Stimulated activated CD4-positive, alpha-beta T cell treated with anti-CD3 and anti-CD28 coated beads, Interleukin-2, amount 100 ng/mL, for 48 hours (primary cell): Measurements from ENCODE around the gene GGA1.
"Not testable (repeated sequence)": the region's sequence is repeated elsewhere in the genome, so short reads cannot be mapped to it uniquely, and the experiment has no call there.

ENCODE experiments used
- DNase-seq, 2 donors: peaks; one replicate each; pipeline ENCODE4 v3.0.0-alpha.2; 2020

Gene GGA1

DNA sequence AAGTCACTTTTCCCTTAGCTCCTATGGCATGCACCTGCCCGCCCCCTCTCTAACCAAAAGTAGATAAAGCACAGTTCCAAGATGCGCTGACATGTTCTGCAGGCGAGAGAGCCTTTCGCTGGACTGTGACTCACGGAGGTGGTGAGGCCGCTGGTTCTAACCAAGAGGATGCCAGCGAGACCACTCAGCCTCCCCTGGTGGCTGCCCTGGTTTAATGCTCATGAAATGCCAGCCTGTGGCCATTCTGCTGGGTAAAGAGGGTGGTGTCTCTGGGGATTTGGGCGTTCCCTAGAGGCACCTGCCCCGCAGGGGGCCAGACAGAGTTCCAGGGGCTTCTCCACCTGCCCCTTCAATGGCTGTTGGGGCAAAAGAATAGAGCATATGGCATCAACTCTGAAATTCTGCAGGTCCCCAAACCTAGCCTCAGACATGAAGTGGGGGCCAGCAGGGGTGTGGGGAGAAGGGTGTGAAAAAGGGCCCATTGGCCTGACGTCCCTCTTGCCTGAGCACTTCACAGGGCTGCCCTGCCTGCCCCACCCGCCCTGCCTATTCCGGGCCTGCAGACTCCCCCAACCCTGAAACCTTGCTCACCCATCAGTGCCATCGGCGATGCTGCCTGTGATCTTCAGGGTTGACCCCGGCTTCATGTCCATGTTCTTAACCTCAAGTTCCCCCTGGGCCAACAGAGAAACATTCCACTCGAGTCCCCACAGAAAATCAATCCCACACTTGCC is 37.2 kb upstream of the GGA1 start:
- DNase-seq = no peak

DNA sequence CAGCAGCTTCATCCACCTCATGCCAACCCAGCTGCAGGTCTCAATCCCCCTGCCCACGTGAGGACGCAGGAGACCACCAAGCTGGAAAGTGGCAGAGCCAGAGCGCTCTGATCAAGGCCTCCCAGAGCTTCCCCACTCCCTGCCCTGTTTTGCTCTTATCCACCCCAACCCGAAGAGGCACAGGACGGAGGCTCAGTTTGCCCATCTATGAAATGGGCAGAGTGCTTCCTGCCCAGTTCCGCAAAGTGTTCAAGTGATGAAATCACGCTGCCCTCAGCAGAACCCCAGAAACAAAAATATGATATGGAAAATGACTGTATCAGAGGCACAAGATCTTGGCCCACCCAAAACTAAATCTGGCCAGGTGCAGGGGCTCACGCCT is 36.7 kb upstream of the GGA1 start:
- no peak for DNase-seq

DNA sequence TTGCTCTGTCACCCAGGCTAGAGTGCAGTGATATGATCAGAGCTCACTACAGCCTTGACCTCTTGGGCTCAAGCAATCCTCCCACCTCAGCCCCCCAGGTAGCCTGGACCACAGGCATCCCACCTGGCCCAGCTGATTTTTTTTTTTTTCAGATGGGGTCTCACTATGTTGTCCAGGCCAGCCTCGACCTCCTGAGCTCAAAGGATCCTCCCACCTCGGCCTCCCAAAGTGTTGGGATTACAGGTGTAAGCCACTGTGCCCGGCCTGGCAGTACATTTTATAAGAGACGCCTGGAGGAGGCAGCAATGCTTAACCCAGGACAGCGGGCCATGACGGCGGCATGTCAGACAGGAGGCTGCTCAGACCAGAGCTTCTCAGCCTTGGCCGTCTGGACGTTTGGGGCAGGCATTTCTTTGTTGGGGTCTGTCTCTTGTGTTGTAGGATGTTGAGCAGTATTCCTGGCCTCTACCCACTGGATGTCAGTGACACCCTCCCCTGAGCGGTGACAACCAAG is 33.1 kb upstream of the GGA1 start:
- DNase-seq = no peak

DNA sequence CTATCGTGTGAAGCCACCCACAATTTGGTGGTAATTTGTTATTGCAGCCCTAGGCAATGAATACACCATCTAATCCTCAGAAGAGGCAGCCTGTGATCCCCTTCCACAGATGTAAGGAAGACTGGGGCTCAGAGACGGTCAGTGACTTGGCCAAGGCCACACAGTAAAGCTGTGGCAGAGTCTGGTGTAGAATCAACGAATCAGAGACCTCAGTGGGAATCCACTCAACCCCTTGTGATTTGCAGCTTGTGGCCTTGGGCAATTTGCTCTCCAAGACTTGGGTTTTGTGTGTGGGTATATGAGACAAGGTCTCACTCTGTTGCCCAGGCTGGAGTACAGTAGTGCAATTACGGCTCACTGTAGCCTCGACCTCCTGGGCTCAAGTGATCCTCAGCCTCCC is 30.6 kb upstream of the GGA1 start:
- DNase-seq = no peak

DNA sequence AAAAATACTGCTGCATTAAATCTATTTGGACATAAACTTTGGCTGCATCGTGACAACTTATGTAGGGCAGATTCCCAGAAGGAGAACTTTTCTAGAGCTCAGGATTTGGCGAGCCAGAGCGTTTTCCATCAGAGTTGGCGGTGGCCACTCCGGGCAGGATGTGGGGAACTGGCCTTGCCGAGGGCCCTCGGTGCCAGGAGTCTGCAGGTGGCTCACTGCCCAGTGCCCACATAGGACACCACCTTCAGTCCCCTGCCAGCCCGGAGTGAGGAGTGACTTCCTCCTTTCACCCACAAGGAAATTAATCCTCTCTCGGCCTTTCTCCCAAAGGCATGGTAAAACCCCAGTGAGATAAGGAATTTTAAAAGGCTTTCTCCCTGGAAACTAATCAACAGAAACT is 27.1 kb upstream of the GGA1 start:
- DNase-seq = no peak

DNA sequence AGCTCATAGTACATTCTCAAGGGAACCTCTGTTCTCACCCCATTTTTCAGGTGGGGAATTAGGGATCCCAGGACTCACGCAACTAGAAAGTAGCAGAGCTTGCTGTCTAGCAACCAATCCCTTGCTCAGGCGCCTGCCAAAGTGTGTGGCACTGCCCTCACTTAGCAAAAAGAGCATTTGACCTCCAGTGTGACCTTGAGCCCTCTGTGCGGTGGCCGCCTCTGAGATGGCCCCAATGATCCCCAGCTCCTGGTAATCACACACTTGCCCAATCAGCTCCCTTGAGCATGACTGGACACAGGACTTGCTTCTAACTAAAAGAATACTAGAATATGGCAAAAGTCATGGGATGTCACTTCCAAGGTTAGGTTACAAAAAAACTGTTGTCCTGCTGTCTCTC is 26.1 kb upstream of the GGA1 start:
- no peak for DNase-seq

DNA sequence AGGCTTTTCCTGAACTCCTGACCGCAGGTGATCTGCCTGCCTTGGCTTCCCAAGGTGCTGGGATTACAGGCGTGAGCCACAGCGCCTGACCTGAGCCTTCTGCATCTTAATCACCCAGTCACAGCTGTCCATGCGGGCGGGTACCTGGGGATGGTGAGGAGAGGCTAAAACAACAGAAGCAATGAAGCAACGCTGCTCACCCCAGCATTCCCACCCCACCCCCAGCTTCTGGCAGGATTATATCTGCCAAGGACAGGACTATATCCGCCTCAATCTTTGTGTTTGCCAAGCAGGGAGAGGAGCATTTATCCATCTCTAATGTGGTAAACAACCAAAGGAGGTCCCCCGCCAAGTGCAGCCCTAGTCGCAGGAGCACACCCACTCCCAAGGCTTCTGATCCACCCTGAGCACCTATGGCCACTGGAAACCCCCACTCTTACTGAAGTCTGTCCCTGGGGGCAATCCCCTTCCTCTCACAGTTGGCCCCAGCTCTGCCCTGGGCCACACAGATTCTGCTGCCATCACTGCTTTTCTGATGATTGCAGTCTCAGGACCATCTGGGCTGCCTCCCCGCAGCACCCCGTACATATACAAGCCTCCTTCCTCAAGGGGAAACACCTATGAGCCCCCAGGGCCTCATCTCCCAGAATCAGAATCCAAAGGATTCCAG is 20.0 kb upstream of the GGA1 start:
- DNase-seq = no peak

DNA sequence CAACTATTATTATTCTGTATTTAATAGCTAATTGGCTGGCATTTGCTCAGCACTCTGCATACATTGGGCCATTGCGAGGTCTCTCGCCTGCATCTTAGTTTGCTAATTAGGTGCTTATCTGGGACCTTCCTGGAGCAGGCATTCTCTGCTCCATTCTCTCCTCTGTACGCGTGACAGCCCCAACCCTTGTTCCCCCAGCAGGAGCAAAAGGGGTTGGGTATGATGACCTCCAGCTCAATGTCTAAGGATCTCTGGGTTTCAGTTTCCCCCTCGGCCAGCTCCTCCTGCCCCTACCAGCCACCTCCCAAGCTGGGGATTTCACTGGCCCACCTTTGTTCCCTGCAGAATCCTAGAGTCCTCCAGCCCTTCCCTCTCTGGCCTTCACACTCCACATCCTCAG is 19.0 kb upstream of the GGA1 start:
- no peak for DNase-seq

DNA sequence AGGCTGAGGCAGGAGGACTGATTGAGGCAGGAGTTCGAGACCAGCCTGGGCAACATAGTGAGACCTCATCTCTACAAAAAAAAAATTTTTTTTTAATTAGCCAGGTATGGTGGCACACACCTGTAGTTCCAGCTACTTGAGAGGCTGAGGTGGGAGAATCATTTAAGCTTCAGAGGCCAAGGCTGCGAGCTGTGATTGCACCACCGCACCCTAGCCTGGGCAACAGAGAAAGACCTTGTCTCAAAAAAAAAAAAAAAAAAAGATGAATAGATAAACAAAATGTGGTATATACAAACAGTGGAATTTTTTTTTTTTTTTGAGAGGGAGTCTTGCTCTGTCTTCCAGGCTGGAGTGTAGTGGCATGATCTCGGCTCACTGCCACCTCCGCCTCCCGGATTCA is 17.6 kb upstream of the GGA1 start:
- DNase-seq = not testable (repeated sequence)

DNA sequence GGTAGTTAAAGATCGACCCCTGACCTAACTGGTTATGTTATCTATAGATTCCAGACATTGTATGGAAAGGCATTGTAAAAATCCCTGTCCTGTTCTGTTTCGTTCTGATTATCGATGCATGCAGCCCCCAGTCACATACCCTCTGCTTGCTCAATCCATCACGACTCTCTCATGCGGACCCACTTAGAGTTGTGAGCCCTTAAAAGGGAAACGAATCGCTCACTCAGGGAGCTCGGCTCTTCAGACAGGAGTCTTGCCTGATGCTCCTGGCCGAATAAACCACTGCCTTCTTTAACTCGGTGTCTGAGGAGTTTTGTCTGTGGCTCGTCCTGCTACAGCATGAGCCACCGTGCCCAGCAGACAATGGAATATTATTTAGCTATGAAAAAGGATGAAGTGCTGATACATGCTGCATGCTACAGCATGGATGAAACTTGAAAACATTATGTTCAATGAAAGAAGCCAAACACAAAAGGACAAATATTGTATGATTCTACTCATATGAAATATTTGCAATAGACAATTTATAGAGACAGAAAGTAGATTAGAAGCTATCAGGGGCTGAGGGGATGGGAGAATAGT is 16.7 kb upstream of the GGA1 start:
- no peak for DNase-seq

DNA sequence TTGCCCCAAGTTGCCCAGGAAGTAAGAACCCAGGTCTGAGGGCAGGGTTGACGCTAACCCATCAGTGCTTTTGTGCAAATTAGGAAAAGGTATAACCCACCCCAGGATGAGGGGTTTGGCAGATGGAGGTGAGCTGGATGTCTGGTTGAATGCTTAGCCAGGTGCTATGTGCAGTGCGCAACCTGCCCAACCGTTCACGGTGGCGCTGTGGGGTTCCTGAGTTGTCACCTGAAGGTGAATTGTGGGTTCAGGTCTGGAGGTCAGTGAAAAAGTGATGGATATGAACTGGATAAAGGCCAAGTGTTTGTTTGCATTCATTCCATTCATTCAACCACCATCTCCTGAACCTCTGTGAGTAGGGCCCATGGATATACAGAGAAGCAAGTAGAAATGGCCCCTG is 14.4 kb upstream of the GGA1 start:
- DNase-seq = no peak

DNA sequence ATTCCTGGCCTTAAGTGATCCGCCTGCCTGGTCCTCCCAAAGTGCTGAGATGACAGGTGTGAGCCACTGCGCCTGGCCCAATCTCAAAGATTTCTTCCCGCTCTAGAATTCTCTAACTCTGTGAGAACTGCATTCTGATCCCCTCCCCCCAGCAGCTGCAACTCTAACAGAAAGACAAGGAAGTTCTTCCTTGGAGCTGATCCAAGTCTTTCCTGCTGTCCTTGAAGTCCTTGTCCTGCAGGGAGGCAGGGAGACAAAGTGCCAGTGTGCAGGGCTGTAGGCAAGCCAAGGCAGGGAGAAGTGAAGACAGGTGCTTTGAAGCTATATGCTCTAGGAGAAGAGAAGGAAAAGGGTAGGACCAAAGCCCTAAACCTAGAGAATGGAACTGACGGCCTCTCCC is 9.5 kb upstream of the GGA1 start:
- DNase-seq = no peak

DNA sequence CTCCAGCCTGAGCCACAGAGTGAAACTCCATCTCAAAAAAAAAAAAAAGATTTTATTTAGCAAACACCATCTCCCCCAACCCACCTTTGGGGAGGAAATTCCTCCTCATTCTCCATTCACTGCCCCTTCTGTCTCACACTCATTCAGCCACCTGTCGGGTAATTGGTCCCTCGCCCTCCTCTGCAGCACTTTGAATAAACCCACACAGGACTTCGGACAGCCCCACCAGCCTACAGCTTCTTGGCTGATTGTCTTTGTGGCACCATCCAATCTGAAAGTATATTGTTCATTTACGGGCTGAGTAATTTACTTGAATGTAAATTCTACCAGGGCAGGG is 7.5 kb upstream of the GGA1 start:
- DNase-seq = no peak

DNA sequence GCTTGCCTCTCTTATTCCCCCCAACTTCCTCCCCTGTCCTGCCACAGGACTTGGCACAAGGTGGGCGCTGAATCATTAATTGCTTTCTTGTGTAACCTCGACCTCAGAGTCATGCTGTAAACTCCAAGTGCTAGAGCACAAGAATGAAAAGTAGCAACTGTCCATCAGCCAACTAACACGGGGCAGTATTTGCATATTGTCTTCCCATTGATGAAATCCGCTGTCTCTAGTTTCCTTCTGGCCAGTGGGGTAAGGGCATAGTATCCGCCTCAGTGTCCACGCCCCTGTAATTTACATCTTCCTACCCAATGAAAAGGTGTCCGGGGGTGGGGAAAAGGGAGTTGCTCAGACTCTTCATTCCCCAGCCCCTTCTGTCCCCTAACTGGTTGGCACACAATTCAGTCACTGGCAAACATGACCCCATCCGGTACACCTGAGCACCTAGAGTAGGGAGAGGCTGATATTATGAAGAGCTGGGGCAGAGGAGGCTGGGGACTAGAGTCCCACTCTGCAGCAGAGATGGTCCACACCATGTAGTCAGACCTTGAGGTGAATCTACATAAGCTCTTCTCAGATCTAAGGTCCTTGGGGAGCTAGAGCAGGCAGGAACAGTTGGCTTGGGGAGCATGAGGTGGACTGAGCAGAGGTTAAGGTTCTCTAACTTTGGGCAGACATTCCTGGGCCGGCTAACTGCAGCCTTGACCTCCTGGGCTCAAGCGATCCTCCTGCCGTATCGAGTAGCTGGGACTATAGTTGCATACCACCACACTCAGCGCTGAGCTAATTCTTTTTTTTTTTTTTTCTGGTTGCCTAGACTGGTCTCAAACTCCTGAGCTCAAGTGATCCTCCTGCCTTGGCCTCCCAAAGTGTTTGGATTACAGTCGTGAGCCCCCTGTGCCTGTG is 6.8 kb upstream of the GGA1 start:
- no peak for DNase-seq

DNA sequence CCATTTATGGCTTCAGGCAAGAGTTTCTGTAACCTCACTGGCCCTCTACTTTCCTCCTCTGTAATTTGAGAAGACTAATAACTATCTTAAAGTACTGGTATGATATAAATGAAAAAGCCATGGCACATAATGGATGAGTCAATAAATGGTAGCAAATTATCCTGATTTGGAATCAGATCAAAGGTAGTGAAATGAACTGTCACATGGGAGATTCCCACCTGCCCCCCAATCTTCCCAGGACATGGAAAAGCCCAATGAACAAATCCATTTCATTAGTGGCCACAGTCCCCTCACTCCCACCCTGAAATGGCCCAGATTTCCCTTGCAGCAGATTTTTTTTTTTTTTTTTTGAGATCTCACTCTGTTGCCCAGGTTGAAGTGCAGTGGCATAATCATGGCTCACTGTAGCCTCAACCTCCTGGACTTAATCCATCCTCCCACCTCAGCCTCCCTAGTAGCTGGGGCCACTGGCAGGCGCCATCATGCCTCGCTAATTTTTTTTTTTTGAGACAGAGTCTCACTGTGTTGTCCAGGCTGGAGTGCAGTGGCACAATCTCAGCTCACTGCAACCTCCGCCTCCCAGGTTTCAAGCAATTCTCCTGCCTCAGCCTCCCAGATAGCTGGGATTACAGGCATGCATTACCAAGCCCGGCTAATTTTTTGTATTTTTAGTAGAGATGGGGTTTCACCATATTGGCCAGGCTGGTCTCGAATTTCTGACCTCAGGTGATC is 5.9 kb upstream of the GGA1 start:
- not testable (repeated sequence) for DNase-seq

DNA sequence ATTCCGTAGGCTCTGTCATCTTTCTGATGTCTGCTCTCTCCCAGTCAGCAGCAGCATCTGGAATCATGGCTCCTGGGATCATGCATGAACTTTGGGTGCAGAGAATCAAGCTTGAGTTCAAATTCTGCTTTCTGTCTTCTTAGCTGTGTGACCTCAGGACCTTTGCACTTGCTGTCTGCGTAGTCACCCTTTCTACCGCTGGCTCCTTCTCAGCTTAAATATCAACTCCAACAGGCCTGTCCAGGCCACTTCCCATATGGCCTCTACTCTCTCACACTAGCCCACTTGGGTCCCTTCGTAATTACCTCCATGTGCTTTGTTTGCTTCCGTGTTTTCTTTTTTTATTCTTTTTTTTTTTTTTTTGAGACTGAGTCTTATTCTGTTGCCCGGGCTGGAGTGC is 4.6 kb upstream of the GGA1 start:
- DNase-seq = no peak

DNA sequence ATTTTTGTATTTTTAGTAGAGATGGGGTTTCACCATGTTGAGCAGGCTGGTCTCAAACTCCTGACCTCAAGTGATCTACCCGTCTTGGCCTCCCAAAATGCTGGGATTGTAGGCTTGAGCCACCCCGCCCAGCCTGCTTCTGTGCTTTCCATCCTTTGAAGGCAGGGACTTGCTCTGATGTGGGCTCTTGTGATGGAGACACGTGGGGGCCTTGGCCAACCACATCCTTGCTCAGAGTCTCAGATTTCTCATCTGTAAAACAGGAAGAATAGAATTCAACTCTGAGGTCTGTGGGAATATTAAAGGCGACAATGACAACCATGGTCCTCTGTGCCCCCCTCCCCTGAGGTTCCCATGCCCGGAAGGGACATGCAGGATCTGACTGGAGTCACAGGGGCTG is 3.8 kb upstream of the GGA1 start:
- no peak for DNase-seq

DNA sequence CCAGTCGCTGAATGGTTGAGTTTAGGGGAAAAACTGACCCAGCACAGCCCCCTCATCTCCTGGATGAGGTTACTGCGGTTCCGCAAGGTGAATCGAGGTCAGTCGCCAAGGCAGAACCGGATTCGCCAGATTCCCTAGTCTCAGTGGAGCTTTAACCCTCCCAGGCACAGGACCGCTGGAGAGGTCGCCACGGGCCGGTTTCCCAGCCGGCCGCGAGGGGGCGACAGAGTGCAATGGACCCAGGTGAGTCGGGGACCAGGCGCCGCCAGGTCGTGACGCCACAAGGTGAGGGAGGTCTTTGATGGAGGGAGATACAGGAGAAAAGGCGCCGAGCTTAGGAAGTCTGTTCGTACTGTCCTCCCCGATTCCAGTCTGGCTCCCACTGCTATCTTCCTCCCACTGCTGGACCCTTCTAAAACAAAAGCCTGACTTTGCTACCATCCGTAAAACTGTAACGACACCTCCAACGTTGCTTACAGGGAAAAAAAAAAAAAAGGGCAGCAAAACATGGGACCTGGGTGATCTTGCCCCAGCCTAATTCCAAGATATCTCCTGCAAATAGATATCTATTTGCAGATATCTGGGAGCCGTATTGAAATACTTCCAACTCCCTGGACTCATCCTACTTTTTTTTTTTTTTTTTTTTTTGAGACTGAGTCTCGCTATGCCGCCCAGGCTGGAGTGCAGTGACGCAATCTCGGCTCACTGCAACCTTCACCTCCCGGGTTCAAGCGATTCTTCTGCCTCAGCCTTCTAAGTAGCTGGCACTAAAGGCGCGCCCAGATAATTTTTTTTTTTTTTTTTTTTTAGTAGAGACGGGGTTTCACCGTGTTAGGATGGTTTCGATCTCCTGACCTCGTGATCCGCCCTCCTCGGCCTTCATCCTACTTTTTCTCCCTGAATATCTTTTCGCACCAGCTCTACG is 1.4 kb upstream of the GGA1 start:
- DNase-seq = peak; percentile 89 to 96

DNA sequence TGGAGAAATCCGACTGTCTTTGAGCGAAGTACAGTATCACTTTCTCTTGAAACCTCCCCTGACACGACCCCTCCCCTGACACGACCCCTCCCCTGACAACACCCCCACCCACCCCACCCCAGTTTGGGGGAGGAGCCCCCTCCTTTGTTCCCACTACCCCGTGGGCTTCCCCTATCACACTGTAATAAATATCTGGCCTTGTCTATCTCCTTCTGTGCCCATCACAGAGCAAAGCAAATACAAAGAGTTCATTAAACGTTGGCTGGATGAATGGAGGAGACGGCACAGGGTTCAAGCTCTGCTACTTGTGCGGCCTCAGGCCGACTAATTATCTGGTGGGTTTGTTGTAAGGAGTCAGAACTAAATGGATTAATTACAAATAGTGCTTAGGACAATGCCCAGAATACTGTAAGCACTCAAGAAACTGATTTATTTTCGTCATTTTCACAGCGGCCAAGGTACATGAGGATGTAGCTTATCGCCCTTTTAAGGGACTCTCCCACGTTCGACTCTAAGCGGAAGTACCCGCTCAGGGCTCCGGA is 628 bp upstream of the GGA1 start:
- no peak for DNase-seq

DNA sequence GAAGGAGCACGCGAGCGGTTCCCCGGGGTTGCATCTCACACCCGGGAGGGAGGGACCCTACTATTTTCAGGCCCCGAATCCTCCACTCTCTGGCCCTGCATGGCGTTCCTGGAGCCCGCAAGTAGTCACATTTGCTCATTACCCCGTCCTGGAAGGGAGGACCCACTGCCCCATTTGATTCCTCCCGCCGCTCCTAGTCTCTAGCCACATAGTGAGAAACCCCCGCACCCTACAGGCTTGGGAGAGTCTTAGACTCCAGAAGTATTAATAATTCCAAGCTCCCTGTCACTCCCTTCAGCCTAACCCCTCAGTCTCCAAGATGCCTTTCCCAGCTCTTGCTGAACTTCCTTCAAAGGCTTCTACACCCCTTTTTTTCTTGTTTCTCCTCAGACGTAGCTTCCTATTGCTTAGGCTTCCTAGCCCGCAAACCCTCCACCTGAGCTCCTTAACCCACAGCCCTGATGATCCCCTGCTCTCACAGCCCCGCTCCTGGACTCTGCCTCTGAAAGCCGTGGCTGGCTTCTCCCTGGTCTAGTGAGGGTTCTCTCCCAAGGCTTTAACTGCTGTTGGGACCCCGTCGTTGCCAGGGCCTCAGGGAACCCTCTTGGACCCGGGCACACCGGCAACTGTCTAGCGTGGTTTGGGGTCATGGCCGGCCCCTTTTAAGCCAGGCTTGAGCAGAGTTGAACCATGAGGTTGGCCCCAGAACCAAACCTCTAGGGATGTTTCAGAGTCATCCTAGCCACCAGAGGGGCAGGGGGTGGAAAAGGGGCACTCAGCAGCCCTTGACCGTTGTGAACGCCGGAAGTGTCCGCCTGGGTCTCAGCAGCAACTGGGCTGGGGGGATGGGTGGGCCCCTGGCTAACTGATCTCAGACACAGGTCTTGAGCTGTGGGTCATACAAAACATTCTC is 862 bp downstream of the GGA1 start:
- no peak for DNase-seq
